ENCODE data around the gene ATG16L2.
"Not testable (repeated sequence)": the region's sequence is repeated elsewhere in the genome, so short reads cannot be mapped to it uniquely, and the experiment has no call there.

The ATG16L2 gene

DNA sequence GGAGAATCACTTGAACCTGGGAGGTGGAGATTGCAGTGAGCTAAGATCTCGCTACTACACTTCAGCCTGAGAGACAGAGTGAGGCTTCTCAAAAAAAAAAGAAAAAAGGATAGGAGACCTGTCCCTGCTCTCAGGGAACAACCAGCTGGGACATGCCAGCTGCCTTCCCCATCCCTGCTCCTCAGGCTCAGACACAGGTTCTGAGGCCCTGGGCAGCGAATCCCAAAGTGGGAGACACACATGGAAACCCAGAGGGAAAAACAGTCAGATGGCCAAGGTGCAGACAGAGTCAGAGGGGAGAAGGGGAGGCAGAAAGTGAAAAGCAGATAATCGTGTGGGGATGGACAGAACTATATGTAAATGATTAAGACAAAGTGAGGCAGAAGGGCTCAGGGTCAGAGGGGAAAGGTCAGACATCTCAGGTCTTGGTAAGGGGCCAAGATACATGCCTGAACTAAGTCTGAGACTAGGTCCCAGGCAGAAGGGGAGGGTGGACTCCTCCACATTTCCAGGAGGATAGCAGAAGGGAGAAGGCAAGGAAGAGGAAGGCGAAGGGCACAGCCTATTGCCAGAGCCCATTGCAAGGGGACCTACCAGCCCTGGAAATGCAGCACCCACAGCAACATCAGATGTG lies 34.6 kb upstream of the ATG16L2 start:
- no peak for DNase-seq

GRCh38 chr11:72780296-72781062 lies 33.7 kb upstream of the ATG16L2 start:
- DNase-seq, result no peak

GRCh38 chr11:72781063-72781312 lies 33.2 kb upstream of the ATG16L2 start:
- no peak for DNase-seq

- DNase-seq, result peak; percentile 30
Measured at GRCh38 chr11:72781313-72782080, 32.7 kb upstream of the ATG16L2 start.

- no peak for DNase-seq
Measured at GRCh38 chr11:72782081-72782920, 31.9 kb upstream of the ATG16L2 start.

GRCh38 chr11:72783144-72783905 lies 30.9 kb upstream of the ATG16L2 start:
- no peak for DNase-seq

DNA sequence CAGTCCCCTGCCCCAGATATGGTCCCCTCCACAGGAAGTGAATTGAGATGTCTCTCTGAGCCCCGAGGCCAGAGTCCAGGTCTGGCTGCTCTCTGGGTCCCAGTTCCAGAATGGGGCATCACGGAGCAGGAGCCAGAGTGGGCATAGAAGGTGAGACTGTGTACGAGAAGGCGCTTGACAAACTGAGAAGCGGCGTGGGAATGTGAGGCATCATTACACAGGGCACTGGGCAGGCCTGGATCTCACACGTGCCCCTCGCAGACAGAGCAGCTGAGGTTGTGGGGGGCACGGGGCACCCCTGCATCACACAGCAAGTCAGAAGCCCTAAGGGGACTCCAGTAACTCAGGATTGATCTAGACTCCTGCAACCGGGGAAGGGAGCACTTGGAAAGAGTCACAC lies 29.5 kb upstream of the ATG16L2 start:
- DNase-seq, result no peak

GRCh38 chr11:72786305-72787215 lies 27.7 kb upstream of the ATG16L2 start:
- DNase-seq, result no peak

DNA sequence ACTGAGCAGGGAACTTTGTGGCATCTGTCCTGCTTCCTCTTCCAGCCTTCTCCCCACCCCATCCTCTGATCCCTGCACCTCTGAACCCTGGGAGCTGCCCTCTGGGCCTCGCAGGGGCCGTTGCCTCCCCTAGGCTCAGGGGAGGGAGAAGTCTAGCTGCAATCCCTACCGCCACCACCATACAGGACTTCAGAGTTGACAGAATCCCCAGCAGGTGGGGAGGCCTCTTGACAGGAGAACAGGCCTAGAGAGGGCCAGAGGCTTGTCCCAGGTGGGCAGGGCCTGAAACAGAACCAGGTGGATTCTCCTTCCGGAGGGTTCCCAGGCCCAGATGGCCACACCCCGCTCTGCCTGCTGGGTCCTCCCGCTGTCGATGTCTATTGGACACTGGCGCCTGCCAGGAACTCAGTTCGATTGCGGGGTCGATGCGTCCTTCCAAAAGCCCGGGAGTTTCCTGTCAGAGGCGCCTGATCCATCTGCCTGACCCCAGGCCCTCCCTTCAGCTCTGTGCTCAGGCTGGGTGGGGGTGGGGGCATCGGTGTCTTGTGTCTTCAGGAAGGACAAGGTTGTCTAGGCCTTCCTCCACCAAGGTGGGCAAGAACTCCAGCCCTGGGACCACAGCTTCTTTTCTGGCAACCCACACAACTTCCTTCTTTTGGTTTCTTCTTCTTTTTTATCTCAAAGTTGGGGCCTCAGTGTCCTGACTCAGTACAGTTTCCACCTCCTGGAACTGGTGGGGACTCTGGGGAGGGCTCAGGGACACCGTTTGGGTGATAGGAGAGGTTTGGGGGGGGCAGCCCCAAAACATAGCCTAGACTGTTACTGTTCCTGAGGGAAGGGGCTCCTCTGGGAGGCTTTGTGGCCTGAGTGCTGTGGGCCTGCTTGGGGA lies 26.8 kb upstream of the ATG16L2 start:
- peak; percentile 31 for DNase-seq

- no peak for DNase-seq
Measured at GRCh38 chr11:72788241-72788640, 26.0 kb upstream of the ATG16L2 start.

DNA sequence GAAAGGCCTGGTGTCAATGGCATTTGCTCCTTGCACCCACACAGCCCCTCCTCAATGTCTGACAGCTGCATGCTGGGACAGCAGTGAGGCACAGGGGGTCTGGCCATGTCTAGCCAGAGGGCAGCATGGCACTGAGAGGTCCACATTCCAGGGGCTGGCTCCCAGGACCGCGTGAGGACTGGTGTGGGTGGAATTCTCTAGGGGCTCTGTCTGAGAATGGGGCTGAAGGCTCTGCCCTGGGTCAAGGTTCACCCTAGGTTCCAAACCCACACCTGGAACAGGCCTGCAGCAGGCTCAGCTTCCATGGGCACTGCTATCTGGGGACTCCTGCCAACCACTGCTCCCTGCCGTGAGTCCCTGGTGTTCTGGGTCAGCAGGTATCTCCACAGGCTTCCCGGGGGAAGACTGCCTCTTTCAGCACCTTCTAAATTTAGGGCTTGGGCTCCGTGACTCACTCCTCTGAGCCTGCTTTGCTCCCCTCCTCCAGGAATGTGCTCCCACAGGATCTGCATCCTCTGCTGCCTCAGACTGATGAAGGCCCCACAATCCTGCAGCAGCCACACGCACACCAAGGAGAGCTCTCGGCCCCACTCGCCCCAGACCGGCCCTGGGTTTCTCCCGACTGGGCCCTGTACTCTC lies 24.6 kb upstream of the ATG16L2 start:
- DNase-seq, result no peak

GRCh38 chr11:72791228-72791627 lies 23.0 kb upstream of the ATG16L2 start:
- DNase-seq, result not testable (repeated sequence)

- no peak for DNase-seq
Measured at GRCh38 chr11:72792437-72793021, 21.7 kb upstream of the ATG16L2 start.

- DNase-seq, result no peak
Measured at GRCh38 chr11:72793076-72793424, 21.2 kb upstream of the ATG16L2 start.

- peak; percentile 96 for DNase-seq
Measured at GRCh38 chr11:72793425-72794367, 20.5 kb upstream of the ATG16L2 start, which contains the start of gene STARD10. Gene STARD10, minus strand, starts transcription at chr11:72794047. Its CDS starts 12,866 bp downstream, at chr11:72781181.

- DNase-seq, result no peak
Measured at GRCh38 chr11:72798361-72798760, 15.8 kb upstream of the ATG16L2 start.

GRCh38 chr11:72799441-72799840 lies 14.8 kb upstream of the ATG16L2 start:
- no peak for DNase-seq

DNA sequence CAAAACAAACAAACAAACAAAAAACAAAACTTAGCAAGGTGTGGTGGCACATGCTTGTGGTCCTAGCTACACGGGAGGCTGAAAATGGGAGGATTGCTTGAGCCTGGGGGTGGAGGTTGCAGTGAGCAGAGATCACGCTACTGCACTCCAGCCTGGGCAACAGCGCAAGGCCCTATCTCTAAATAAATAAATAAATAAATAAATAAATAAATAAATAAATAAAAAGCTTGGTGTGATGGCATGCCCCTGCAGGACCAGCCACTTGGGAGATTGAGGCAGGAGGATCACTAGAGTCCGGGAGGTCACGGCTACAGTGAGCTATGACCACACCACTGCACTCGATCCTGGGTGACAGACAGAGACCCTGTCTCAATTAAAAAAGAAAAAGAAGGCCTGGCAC lies 11.4 kb upstream of the ATG16L2 start:
- DNase-seq, result no peak

Data from RPMI8226 (cell line).